Measurements from ENCODE around the gene SLC8A2. TPM values are rescaled to one million over a fixed set of nuclear protein-coding genes. Genes with fewer than 3 reads are reported as not detected.

SLC8A2 gene
- total RNA-seq, 1 donor from 2014 or later, result 0.26 TPM

DNA sequence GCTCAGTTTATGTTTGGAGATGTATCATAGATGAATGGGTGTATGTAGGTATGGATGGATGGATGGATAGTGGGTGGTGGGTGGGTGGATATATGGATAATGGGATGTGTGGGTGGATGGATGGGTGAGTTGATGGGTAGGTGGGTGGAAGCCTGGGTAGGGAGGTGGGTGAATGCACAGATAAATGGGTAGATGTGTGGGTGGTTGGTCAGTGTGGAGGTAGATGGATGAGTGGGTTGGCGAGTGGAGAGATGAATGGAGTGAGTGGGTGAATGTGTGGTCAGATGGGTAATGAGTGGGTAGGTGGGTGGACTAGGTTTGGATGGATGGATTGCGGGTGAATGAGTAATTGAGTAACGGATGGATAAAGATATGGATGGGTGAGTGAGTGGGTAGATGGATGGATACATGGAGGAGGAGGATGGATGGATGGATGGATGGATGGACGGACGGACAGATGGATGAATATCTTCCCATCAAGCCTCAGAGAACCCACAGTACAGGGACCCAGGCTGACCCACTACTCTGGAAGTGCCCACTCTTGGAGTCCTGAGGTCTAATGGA lies 65.8 kb downstream of the SLC8A2 start:
- Histone ChIP-seq H3K36me3 (ENCODE audit: control insufficient read depth, insufficient read depth, low read length) (no peaks in the 10 kb centered on the region), H3K4me3 (ENCODE audit: low read depth, low read length) (no peak overlapping the region), H3K27me3 (ENCODE audit: control insufficient read depth, insufficient read depth, low read length) (peaks cover 4% of the 10 kb centered on the region)
- FAIRE-seq (peak; percentile 64), DNase-seq (ENCODE audit: low read depth) (no peak)
- TF ChIP-seq CTCF (IDR thresholded peaks at IDR 0.05; ENCODE audit: insufficient read depth, low read length, severe bottlenecking), result no peak

DNA sequence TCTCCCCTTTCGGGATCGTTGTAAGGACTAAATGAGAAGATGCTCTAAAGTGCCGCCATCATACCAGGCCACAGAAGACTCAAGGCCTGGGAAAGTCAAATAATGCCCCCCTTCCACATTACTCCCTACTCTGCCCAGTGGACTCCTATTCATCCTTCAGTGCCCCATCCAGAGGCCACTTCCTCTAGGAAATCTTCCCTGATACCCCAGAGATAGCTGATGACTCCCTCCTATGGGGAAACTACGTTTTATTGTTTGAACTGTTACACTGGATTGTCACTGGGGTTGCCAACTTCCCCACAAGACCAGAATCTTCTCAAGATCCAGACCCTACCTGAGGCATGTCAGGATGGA lies 66.5 kb downstream of the SLC8A2 start:
- Histone ChIP-seq H3K36me3 (ENCODE audit: control insufficient read depth, insufficient read depth, low read length) (no peaks in the 10 kb centered on the region), H3K27me3 (ENCODE audit: control insufficient read depth, insufficient read depth, low read length) (peaks cover 4% of the 10 kb centered on the region), H3K4me3 (ENCODE audit: low read depth, low read length) (no peak overlapping the region)
- TF ChIP-seq CTCF (IDR thresholded peaks at IDR 0.05; ENCODE audit: insufficient read depth, low read length, severe bottlenecking), result no peak
- DNase-seq (ENCODE audit: low read depth) (no peak), FAIRE-seq (no peak)

DNA sequence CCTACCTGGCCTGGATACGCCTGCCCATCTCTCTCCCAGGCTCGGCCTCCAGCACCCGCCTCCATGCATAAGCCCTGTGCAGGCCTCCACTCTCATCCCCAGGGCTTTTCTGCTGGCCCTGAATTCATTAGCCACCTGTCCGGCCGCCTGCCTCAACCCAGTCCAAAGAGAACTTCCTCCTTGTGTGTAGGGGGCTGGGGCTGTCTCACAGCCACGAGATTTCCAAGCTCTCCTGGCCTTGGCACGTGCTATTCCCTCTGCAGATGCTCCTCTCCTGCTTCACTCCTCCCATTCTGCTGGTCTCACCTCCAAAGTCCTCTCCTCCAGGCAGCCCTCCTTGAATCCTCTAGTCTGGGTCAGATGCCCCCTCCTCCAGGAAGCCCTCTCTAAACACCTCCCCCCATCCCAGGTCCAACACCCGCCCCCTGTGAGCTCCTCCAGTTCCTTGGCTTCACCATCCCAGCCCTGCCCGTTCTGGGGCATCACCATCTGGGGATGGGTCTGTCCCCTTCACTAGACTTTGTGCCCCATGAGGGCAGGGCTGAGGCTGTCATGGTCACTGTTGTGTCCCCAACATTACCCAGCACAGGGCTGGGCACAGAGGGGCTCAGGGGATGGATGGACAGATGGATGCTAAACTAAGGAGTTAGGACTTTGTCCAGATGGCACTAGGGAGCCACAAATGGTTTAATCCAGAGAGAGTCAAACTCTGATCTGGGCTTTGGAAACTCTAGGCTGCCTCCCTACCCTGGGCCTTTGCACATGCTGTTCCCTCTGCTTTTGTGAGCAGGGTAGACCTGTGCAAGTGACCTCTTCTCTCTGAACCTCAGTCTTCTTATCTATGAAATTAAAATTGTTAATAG lies 67.1 kb downstream of the SLC8A2 start:
- no peak overlapping the region for H3K4me3 ChIP-seq (ENCODE audit: low read depth, low read length)
- TF ChIP-seq CTCF (IDR thresholded peaks at IDR 0.05; ENCODE audit: insufficient read depth, low read length, severe bottlenecking), result no peak
- DNase-seq (ENCODE audit: low read depth) (no peak), FAIRE-seq (no peak)
- no peaks in the 10 kb centered on the region for H3K36me3 ChIP-seq (ENCODE audit: control insufficient read depth, insufficient read depth, low read length)
- H3K27me3 ChIP-seq (ENCODE audit: control insufficient read depth, insufficient read depth, low read length), result peaks cover 4% of the 10 kb centered on the region

DNA sequence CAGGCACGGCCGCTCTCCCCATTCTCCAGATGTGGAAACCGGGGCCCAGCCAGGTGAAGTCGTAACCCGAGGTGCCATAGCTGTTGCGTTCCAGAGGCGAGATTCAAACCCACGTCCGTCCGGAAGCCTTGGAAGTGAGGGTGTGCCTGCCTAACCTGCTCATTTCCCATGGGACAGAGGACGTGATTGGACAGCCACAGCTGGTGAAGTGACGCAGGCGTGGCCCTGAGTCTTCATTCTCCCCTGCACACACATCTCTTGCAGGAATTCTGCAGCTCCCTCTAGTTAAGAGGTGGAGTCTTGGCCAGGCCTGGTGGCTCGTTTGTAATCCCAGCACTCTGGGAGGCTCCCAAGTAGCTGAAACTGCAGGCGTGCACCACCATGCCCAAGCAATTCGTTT lies 69.2 kb downstream of the SLC8A2 start:
- no peak for DNase-seq (ENCODE audit: low read depth)
- Histone ChIP-seq H3K4me3 (ENCODE audit: low read depth, low read length) (no peak overlapping the region), H3K27me3 (ENCODE audit: control insufficient read depth, insufficient read depth, low read length) (peaks cover 7% of the 10 kb centered on the region), H3K36me3 (ENCODE audit: control insufficient read depth, insufficient read depth, low read length) (no peaks in the 10 kb centered on the region)
- no peak for TF ChIP-seq CTCF (IDR thresholded peaks at IDR 0.05; ENCODE audit: insufficient read depth, low read length, severe bottlenecking)
- peak; percentile 32 for FAIRE-seq

DNA sequence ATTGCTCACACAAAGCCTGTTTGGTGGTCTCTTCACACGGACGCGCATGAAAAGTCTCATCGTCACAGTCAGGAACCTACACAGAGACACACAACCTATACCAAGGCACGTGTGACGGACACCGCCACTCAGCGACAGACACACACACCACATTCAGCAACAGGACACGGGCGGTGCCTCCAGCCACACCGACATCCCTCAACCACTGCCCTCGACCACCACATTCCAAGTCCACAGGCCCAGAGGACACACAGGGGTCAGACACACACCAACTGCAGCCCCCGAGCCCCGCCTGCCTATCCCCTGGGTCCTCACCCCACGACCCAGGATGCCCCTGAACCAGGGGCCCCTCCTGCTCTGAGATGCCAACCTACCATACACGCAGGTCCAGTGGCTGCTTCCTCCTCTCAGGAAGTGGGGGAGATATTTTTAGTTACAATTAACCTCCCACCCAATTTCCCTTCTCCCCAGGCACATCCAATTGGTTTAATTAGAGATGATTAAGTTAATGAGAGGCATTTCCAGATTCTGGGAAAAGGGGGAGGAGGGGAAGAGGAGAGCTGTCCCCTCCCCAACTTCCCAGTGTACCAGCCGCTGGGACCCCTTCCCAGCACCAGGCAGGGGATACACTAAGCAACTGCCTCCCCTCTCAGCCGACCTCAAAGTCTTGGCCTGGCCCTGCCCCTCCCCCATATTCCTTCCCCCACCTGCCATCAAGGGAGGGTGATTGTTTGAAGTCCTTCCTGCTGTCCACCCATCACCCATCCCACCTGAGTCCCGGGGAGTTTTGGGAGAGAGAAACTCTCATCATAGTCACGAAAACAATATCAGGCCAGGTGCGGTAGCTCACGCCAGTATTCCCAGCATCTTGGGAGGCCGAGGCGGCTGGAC lies 72.7 kb downstream of the SLC8A2 start:
- Histone ChIP-seq H3K36me3 (ENCODE audit: control insufficient read depth, insufficient read depth, low read length) (no peaks in the 10 kb centered on the region), H3K27me3 (ENCODE audit: control insufficient read depth, insufficient read depth, low read length) (peaks cover 2% of the 10 kb centered on the region), H3K4me3 (ENCODE audit: low read depth, low read length) (no peak overlapping the region)
- TF ChIP-seq CTCF (IDR thresholded peaks at IDR 0.05; ENCODE audit: insufficient read depth, low read length, severe bottlenecking), result no peak
- FAIRE-seq (no peak), DNase-seq (ENCODE audit: low read depth) (no peak)
